Parathyroid adenoma (tissue), 2 donors: Measurements from ENCODE around the gene ZXDC.

ENCODE experiments used
- H2AFZ ChIP-seq: fragments of 300-600 bp; sonication (generic); one replicate; pipeline ENCODE4 v1.7.0; 2017; ENCODE audit warnings: antibody characterized with exemption, mild to moderate bottlenecking
- H3K27ac ChIP-seq: fragments of 300-600 bp; sonication (generic); one replicate; pipeline ENCODE4 v1.7.0; 2017
- H3K27me3 ChIP-seq: fragments of 300-600 bp; sonication (generic); one replicate; pipeline ENCODE4 v1.7.0; 2017; ENCODE audit warnings: low read length; ENCODE audit not compliant: control insufficient read depth, insufficient read depth
- H3K36me3 ChIP-seq: fragments of 300-600 bp; sonication (generic); one replicate; pipeline ENCODE4 v1.7.0; 2017; ENCODE audit warnings: low read length; ENCODE audit not compliant: control insufficient read depth, insufficient read depth
- H3K4me1 ChIP-seq: fragments of 300-600 bp; sonication (generic); one replicate; pipeline ENCODE4 v1.7.0; 2017; ENCODE audit warnings: control low read depth
- H3K4me2 ChIP-seq: fragments of 300-600 bp; sonication (generic); one replicate; pipeline ENCODE4 v1.7.0; 2017; ENCODE audit warnings: low read length
- H3K4me3 ChIP-seq: fragments of 300-600 bp; sonication (generic); one replicate; pipeline ENCODE4 v1.7.0; 2017; ENCODE audit warnings: low read depth, low read length
- H3K79me2 ChIP-seq: fragments of 300-600 bp; sonication (generic); one replicate; pipeline ENCODE4 v1.7.0; 2017; ENCODE audit warnings: control low read depth
- H3K9ac ChIP-seq: fragments of 300-600 bp; sonication (generic); one replicate; pipeline ENCODE4 v1.7.0; 2017; ENCODE audit warnings: mild to moderate bottlenecking
- H3K9me3 ChIP-seq: fragments of 300-600 bp; sonication (generic); one replicate; pipeline ENCODE4 v1.7.0; 2017; ENCODE audit warnings: low read length; ENCODE audit not compliant: control insufficient read depth
- TF ChIP-seq, protein P1 (sequence below): fragments of 300-600 bp; sonication (generic); IDR thresholded peaks from one replicate; pipeline ENCODE4 v1.7.0; 2017; ENCODE audit warnings: antibody characterized with exemption, mild to moderate bottlenecking
- donor health status: primary hyperparathyroidism.

Gene ZXDC

GRCh38 chr3:126449621-126450051 lies 26.1 kb downstream of the ZXDC start:
- no peaks in the 10 kb centered on the region for H3K9me3 ChIP-seq
- no peaks in the 10 kb centered on the region for H3K79me2 ChIP-seq
- TF ChIP-seq, protein P1, sequence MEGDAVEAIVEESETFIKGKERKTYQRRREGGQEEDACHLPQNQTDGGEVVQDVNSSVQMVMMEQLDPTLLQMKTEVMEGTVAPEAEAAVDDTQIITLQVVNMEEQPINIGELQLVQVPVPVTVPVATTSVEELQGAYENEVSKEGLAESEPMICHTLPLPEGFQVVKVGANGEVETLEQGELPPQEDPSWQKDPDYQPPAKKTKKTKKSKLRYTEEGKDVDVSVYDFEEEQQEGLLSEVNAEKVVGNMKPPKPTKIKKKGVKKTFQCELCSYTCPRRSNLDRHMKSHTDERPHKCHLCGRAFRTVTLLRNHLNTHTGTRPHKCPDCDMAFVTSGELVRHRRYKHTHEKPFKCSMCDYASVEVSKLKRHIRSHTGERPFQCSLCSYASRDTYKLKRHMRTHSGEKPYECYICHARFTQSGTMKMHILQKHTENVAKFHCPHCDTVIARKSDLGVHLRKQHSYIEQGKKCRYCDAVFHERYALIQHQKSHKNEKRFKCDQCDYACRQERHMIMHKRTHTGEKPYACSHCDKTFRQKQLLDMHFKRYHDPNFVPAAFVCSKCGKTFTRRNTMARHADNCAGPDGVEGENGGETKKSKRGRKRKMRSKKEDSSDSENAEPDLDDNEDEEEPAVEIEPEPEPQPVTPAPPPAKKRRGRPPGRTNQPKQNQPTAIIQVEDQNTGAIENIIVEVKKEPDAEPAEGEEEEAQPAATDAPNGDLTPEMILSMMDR: no peak
- no peak overlapping the region for H3K9ac ChIP-seq
- H3K36me3 ChIP-seq: no peaks in the 10 kb centered on the region
- no peak overlapping the region for H3K4me2 ChIP-seq
- H2AFZ ChIP-seq: no peak overlapping the region
- H3K27me3 ChIP-seq: no peaks in the 10 kb centered on the region
- H3K4me1 ChIP-seq: no peaks in the 10 kb centered on the region
- no peak overlapping the region for H3K27ac ChIP-seq
- H3K4me3 ChIP-seq: no peak overlapping the region

- Histone ChIP-seq H3K27ac (no peak overlapping the region), H3K79me2 (no peaks in the 10 kb centered on the region), H3K4me1 (no peaks in the 10 kb centered on the region), H3K9me3 (no peaks in the 10 kb centered on the region), H2AFZ (no peak overlapping the region), H3K9ac (no peak overlapping the region), H3K36me3 (no peaks in the 10 kb centered on the region), H3K4me2 (no peak overlapping the region), H3K4me3 (no peak overlapping the region), H3K27me3 (no peaks in the 10 kb centered on the region)
- TF ChIP-seq, protein P1: no peak
These were observed 26.9 kb downstream of the ZXDC start for GRCh38 chr3:126448893-126449180.

DNA sequence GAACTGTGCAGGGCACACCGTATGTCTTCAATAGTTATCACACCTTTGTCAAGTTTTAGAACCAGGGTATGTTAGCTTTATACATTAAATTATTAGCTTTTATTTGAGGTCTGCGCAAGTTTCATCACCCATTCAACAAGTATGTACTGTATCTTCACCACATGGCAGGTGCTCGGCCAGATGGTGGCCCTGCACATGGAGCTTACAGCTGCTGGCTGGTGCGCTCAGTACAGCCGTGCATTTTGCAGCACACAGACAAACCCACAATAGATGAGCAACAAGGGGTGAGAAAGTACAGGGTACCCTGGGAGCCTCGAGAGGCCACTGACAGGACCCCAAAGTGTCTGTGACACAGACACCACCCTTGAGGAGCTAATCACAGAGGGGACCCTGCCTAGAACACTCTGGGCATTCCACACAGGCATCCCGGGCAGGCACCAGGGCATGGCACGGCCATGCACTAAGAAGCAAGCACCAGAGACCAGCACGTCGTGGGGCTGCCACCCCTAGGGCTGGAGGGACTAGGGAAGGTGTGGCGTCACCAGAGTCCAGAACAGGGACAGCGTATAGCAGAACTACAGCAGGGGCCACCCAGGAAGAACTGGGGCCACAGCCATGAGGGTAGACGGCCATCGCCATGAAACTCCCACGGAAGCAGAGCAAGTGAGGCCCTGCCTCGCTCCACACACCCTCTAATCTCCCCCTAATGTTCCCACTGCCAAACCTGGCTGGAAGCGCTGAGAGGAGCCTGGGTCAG lies 27.4 kb downstream of the ZXDC start:
- H3K9ac ChIP-seq: no peak overlapping the region
- no peaks in the 10 kb centered on the region for H3K36me3 ChIP-seq
- no peak overlapping the region for H3K27ac ChIP-seq
- H2AFZ ChIP-seq: no peak overlapping the region
- H3K79me2 ChIP-seq: no peaks in the 10 kb centered on the region
- H3K4me2 ChIP-seq: no peak overlapping the region
- H3K4me3 ChIP-seq: no peak overlapping the region
- TF ChIP-seq, protein P1: no peak
- H3K9me3 ChIP-seq: no peaks in the 10 kb centered on the region
- H3K4me1 ChIP-seq: no peaks in the 10 kb centered on the region
- no peaks in the 10 kb centered on the region for H3K27me3 ChIP-seq

GRCh38 chr3:126447456-126448106 lies 28.1 kb downstream of the ZXDC start:
- no peak overlapping the region for H3K4me2 ChIP-seq
- no peaks in the 10 kb centered on the region for H3K36me3 ChIP-seq
- H3K79me2 ChIP-seq: no peaks in the 10 kb centered on the region
- H3K4me1 ChIP-seq: no peaks in the 10 kb centered on the region
- H3K4me3 ChIP-seq: no peak overlapping the region
- no peak overlapping the region for H3K27ac ChIP-seq
- no peak overlapping the region for H2AFZ ChIP-seq
- no peaks in the 10 kb centered on the region for H3K27me3 ChIP-seq
- no peaks in the 10 kb centered on the region for H3K9me3 ChIP-seq
- TF ChIP-seq, protein P1: no peak
- H3K9ac ChIP-seq: no peak overlapping the region

DNA sequence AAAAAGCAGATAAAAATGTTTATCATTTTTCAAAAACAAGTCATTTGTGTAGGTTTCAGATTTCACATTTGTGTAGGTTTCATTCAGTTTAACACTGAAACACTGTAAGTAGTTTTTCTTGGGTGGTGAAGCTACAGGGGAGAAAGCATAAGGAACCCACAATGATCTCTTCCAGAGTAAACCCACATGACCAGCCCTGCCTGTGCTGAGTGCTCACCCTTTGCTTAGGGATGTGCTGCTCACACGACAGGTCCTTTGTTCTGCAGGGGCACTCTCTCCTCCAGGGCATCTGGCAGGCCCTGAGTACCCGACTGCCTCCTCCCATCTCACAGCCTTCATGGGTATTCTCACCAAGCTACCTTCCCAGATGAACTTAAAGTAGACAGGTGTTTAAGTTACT lies 28.9 kb downstream of the ZXDC start:
- Histone ChIP-seq H3K79me2 (no peaks in the 10 kb centered on the region), H3K9me3 (no peaks in the 10 kb centered on the region), H3K27ac (no peak overlapping the region), H3K9ac (no peak overlapping the region), H3K27me3 (no peaks in the 10 kb centered on the region), H3K36me3 (no peaks in the 10 kb centered on the region), H3K4me1 (no peaks in the 10 kb centered on the region), H3K4me3 (no peak overlapping the region), H2AFZ (no peak overlapping the region), H3K4me2 (no peak overlapping the region)
- TF ChIP-seq, protein P1: no peak
